Measurements from ENCODE around the gene DCAF7. TPM values are rescaled to one million over a fixed set of nuclear protein-coding genes. Genes with fewer than 3 reads are reported as not detected.
A peak's percentile ranks its signal among the peaks of the same experiment; 100 is the strongest.

DCAF7 gene
- total RNA-seq, 1 experiment from 2014 or later, result 37.1 TPM

DNA sequence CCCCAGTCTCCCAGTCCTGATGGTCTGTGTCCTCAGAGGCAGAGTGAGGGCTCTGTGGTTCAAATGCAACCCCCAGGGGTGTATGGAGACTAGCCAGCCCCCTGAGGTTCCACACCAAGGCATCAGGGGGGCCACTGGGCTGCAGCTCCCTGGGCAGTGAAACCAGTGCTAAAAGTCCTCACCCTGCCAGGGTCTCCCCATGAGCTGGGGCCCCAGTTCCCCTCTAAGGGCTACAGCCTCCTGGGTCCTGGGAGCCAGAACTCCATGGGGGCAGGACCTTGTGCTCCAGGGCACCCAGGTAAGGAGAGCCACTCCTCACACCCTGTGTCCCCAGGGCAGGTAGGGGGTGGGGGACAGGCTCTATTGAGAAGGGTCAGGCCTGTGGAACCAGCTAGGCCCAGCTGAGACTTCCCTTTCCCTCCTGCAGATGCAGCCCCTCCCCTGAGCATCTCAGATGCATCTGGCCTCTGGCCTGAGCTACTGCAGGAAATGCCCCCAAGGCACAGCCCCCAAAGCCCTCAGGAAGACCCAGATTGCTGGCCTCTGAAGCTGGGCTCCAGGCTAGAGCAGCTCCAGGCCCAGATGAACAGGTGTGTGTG, 6.4 kb upstream of the DCAF7 start:
- no peak for DNase-seq (ENCODE audit: low read depth)

- DNase-seq (ENCODE audit: low read depth), result no peak
Measured at GRCh38 chr17:63544467-63545301, 5.6 kb upstream of the DCAF7 start.

DNA sequence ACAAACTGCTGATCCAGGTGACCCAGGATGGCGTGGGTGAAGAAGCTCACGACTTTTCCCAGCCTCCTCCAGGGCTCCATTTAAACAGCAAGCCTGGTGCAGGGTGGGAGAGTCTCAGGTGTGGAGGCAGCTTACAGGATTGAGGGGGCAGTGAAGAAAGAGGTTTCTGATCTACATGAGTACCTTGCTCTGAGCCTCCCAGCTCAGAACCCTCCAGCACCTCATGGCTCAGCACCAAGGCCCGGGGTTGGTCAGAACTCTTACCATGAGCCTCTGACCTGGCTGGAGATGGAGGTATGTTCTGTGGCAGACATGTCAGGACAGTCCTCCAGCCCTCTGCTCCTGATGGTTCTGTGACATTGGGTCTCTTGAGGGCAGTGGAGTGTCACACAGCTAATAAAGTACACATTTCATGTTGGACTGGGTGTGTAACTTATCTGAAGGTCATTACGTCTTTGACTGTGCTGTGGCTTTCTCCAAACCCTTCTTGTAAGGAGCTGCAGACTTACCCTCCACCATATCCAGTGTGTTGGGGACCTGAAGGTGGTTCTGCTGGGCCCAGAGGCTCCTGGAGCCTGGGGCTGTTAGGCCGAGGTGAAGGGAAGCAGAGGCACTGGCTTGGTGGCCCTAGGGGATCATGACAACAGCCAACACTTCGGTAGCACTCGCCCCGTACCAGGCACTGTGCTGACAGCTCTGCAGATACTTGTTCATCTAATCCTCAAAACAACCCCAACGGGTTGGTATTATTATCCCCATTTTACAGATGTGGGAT, 3.8 kb upstream of the DCAF7 start:
- DNase-seq (ENCODE audit: low read depth), result no peak

DNA sequence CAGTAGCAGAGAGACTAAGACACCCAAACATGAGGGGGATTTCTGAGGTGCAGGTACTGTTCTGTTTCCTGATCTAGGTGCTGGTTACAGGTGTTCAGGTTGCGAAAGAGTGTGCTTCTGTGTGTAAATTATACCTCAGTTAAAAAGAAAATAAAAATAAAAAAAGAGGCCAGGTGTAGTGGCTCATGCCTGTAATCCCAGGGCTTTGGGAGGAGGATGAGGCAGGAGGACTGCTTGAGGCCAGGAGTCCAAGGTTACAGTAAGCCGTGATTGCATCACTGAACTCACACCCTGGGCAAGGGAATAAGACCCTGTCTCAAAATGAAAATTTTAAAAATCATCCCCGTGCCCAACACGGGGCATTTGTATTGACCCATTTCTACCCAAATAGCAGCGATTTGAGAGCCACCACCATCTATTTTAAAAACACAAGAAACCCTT, 3.2 kb upstream of the DCAF7 start:
- no peak for DNase-seq (ENCODE audit: low read depth)

- DNase-seq (ENCODE audit: low read depth), result no peak
Measured at GRCh38 chr17:63549289-63549945, 860 bp upstream of the DCAF7 start.

GRCh38 chr17:63550817-63551639, 751 bp downstream of the DCAF7 start:
- DNase-seq (ENCODE audit: low read depth), result peak; percentile 24

DNA sequence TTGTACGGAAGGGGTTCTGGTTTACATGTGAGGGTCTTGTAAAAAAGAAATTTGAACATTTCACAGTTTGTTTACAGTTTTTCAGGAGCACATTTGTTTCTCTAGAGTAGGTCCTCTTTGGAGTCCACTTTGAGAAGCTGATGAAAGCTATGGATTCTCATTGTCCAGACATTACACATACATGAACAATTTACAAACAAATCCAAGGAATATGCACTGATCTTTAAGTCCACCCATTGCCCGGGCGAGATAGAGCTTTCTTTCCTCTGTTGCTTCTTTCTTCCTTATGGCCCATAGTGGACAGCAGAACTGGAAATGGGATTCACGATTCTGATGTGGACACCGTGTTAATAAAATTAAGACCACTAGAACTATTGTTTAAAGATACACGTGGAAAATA, 1.9 kb downstream of the DCAF7 start:
- no peak for DNase-seq (ENCODE audit: low read depth)

DNA sequence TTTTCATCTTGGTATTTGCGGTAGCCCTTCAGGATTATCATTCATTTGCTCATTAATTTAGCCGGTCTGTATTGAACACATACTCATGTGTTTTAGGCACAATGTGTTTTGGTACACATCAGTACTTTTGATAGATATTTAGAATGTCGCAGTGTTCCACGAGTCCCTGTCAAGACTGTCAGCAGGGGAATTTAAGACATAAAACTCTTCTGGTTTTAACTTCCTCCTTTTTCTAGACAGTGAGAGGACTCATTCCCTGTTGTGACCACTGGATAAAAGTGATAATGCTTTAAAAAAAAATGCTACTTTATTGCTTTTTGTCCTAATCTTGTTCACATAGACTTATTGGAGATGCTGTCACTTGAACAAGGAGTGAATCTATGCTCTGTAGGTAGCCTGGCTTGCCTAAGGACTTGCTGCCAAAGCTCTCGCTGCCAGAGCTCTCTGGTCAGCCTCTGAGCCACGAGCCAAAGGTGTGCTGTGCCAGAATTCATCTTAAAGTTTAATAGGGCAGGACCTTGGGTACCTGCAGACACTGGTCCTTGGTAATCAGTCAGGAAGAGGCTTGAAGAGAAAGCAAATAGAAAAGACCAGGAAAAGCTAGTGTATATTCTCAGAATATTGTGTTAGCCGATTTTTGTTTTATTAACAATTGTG, 5.4 kb downstream of the DCAF7 start:
- DNase-seq (ENCODE audit: low read depth), result no peak

DNA sequence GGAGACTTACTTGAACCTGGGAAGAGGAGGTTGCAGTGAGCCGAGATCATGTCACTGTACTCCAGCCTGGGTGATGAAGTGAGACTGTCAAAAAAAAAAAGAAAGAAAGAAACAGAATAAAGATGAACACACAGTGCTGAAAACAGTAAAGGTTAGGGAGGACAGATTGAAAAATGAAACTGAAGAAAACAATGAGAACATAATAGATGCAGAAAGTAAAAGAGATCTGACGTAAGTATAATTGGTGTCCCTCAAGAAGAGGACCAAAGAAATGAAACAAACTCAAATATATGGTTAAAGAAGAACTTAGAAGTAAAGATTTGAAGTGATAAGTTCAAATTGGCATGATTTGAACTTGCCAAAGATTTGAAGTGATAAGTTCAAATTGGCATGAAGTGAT, 7.1 kb downstream of the DCAF7 start:
- no peak for DNase-seq (ENCODE audit: low read depth)

- DNase-seq (ENCODE audit: low read depth), result no peak
Measured at GRCh38 chr17:63558441-63558840, 8.2 kb downstream of the DCAF7 start.

DNA sequence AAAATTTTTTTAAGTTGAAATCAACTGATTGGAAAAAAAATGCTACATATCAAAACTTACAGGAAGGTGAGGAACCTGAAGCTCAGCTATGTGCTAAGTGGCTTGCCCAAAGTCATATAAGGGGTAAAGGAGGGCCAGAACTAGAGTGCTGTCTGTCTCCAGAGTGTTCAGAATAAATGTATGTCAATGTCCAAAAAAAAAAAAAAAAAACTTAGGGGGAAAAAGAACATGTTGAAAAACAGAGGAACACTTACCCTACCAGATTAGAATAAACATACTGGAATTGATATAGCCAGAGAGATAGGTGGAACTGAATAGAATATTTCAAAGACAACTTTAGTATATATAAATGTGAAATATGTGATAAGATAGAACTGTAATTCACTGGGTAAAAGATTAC, 11.5 kb downstream of the DCAF7 start:
- no peak for DNase-seq (ENCODE audit: low read depth)

DNA sequence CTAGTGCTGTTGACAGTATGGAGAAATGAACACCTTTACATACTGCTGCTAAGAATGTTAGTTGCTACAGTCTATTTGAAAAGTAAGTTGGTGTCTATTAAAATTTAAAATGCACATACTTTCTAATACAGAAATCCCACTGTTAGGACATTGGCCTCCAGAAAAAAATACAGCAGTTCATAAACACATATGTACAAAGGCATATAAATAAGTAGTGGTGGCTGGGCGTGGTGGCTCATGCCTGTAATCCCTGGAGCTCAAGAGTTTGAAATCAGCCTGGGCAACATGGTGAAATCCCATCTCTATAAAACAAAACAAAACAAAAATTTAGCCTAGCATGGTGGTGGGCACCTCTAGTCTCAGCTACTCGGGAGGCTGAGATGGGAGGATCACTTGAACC, 13.1 kb downstream of the DCAF7 start:
- DNase-seq (ENCODE audit: low read depth), result no peak

DNA sequence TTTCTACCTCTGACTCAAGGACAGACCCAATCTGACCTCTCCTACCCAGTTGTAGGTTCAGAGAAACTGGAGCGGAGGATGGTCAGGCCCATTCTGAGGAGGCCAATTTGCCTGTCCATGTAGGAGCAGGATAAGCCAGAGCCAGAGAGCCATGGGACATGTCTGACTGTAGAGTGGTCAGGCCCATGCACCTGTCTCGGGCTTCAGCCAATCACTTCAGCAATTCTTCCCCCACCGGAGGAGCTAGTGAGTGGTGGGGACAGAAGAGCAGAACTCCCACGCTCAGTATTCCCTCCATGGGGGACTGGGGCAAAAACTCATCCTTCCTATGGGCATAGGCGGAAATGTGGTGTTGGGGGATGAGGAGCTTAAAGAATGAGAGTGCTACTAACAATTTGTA, 14.3 kb downstream of the DCAF7 start:
- no peak for DNase-seq (ENCODE audit: low read depth)

DNA sequence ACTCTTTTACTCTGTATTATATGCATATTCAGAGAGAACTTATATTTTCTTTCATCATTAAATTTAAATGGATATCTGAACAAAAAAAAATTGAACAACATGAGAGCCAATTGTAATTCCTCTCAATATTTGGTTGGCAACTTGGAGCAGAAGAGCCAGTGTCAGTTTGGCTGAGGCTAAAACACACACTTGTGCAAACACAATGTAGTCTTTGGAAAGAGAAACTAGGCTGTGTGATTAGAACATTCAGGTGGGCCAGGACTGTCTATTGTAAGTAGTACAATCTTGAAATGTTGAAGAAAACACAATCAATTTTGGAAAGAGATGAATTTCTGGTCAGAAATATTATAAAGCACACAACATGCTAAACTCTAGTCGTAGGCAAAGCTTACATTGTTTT, 17.0 kb downstream of the DCAF7 start:
- DNase-seq (ENCODE audit: low read depth), result no peak

DNA sequence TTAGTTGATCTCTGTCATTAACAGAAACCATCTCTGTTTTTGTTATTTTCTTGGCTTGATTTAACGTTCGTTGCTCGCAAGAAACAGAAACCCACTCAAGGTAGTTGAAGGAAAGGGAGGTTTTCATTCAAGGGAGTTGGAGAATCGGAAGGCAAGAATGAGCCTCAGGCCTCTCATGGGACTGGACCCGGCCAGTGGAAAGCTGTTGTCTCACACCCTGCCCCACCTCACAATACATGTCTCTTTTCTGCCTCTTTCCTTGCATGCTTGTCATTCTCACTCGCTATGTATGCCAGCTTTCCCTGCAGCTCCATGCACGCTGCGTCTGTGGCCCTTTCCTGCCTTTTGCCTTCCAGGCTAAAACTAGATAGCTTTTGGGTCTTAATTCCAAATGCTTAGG, 18.3 kb downstream of the DCAF7 start:
- no peak for DNase-seq (ENCODE audit: low read depth)

DNA sequence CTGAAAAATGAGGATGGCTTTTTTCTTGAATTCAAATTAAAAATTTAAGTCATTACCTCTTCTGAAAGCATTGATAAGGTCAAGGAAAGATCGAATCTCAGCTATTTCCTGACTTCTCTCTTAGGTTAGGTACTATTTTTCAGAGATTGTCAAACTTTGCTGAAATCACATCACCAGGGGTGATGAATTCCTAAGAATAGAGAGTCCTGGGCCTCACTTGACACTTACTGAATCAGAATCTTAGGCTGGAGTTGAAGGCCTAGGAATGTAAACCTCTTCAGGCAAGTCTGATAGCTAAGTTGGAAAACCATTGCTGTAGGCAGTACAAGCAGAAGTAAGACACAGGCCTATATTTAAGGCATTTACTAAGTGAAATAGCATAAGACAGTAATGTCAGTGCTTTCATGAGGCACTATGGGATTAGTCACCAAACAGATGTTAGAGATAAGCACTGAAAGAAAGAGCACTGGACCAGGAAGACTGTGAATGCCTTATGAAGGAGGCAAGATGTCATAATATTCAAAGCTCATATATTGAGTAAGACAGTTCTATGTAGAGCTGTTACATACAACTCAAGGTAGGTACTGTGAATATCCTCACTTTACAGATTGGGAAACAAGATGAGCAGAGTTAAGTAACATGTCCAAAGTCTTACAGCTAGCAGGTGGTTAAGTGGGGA, 21.5 kb downstream of the DCAF7 start:
- DNase-seq (ENCODE audit: low read depth), result peak; percentile 45

DNA sequence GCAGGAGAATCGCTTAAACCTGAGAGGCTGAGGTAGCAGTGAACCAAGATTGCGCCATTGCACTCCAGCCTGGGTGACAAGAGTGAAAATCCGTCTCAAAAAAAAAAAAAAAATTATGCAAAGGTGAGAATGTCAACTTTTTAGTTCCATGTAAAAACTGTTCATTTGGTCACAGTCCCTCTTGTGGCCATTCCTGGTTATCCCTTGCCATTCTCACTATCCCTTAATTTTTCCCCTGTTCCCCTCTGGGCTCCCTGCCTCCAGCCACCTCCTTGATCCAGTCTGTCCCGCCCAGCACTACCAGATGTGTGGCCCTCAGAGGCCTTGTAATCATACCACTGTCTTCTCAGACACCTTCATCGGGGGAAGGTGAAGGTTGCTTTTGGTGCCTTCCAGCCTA, 23.4 kb downstream of the DCAF7 start:
- no peak for DNase-seq (ENCODE audit: low read depth)

DNA sequence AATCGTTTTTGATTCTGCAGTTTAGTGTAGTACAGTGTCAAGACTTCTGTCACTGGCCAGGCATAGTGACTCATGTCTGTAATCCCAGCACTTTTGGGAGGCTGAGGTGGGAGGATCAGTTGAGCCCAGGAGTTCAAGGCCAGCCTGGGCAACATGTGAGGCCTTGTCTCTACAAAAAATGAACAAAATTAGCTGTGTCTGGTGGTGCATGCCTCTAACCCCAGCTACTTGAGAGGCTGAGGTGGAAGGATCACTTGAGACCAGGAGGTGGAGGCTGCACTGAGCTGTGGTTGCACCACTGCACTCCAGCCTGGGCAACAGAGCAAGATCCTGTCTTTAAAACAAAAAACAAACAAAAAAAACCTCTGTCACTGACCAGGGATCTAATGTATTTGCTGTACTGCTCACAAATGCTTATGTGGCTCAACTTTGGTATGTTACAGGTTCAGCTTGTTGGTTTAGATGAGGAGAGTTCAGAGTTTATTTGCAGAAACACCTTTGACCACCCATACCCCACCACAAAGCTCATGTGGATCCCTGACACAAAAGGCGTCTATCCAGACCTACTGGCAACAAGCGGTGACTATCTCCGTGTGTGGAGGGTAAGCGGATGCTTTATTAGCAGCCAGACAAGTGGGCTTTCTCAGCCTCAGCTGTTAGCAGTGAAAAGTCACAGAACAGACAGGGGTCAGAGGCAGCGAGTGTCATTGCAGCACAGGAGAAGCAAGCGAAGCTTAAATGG, 27.9 kb downstream of the DCAF7 start:
- no peak for DNase-seq (ENCODE audit: low read depth)

DNA sequence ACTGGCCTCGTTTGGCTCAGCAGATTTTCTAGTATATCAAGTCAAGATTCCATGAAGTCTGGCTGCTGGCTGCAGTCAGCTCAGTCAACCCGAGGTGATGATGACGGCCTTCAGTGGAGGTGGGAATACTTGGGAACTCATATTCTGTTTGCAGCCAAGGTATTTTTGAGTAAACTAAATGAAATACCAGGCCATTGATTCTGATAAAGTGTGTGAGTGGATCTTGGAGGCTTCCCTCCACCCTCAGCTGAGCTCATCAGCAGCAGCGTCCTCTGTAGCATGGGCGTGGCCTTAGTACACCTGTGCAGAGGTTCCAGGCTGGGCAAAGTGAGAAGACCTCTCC, 28.5 kb downstream of the DCAF7 start:
- DNase-seq (ENCODE audit: low read depth), result no peak

All from HT1080 (cell line).